ENCODE results near the gene TP53RK. TPM values are rescaled to one million over a fixed set of nuclear protein-coding genes. Genes with fewer than 3 reads are reported as not detected.

TP53RK gene
- total RNA-seq, 4 donors from 2014 or later, result 20.2 to 49.6 (median 36.1) TPM

GRCh38 chr20:46646122-46646521, 43.1 kb downstream of the TP53RK start:
- no peaks in the 10 kb centered on the region for H3K36me3 ChIP-seq
- H3K27me3 ChIP-seq, result no peaks in the 10 kb centered on the region
- no peak for DNase-seq
- TF ChIP-seq CTCF (IDR thresholded peaks at IDR 0.05), result no peak
- no peak for TF ChIP-seq POLR2A (IDR thresholded peaks at IDR 0.05)
- 70 to 71% methylated on average over 4 of the region's 4 CpGs for WGBS, 2 donors
- H3K4me1 ChIP-seq, result no peaks in the 10 kb centered on the region
- intact Hi-C loops (cut with DNase I), result no loop called here
- no peaks in the 10 kb centered on the region for H3K9me3 ChIP-seq
- no peak overlapping the region for H3K4me3 ChIP-seq (replicated peaks in 1 of 3)
- no peak overlapping the region for H3K27ac ChIP-seq

GRCh38 chr20:46644733-46645132, 44.5 kb downstream of the TP53RK start:
- Histone ChIP-seq H3K4me1 (no peaks in the 10 kb centered on the region), H3K27ac (no peak overlapping the region), H3K4me3 (replicated peaks in 1 of 3) (no peak overlapping the region), H3K9me3 (no peaks in the 10 kb centered on the region), H3K27me3 (no peaks in the 10 kb centered on the region), H3K36me3 (no peaks in the 10 kb centered on the region)
- no peak for TF ChIP-seq CTCF (IDR thresholded peaks at IDR 0.05)
- no peak for TF ChIP-seq POLR2A (IDR thresholded peaks at IDR 0.05)
- DNase-seq, result no peak
- intact Hi-C loops (cut with DNase I), result no loop called here
- WGBS, 2 donors, result 80 to 100% methylated on average over 1 of the region's 1 CpG

- no peak for TF ChIP-seq POLR2A (IDR thresholded peaks at IDR 0.05)
- TF ChIP-seq CTCF (IDR thresholded peaks at IDR 0.05), result no peak
- Histone ChIP-seq H3K4me3 (replicated peaks in 1 of 3) (no peak overlapping the region), H3K27ac (no peak overlapping the region), H3K9me3 (no peaks in the 10 kb centered on the region), H3K36me3 (no peaks in the 10 kb centered on the region), H3K4me1 (no peaks in the 10 kb centered on the region), H3K27me3 (no peaks in the 10 kb centered on the region)
- 96 to 97% methylated on average over 3 of the region's 3 CpGs for WGBS, 2 donors
- no peak for DNase-seq
- intact Hi-C loops (cut with DNase I), result no loop called here
Measured at GRCh38 chr20:46644160-46644559, 45.1 kb downstream of the TP53RK start.

- Histone ChIP-seq H3K27me3 (no peaks in the 10 kb centered on the region), H3K27ac (no peak overlapping the region), H3K36me3 (no peaks in the 10 kb centered on the region), H3K4me1 (no peaks in the 10 kb centered on the region), H3K9me3 (no peaks in the 10 kb centered on the region), H3K4me3 (replicated peaks in 1 of 3) (no peak overlapping the region)
- TF ChIP-seq POLR2A (IDR thresholded peaks at IDR 0.05) (no peak), CTCF (IDR thresholded peaks at IDR 0.05) (no peak)
- intact Hi-C loops (cut with DNase I), result no loop called here
- 86 to 88% methylated on average over 5 of the region's 5 CpGs for WGBS, 2 donors
- DNase-seq, result no peak
Measured at GRCh38 chr20:46642969-46643343, 46.3 kb downstream of the TP53RK start.

GRCh38 chr20:46642265-46642968, 46.8 kb downstream of the TP53RK start:
- Histone ChIP-seq H3K4me1 (no peaks in the 10 kb centered on the region), H3K9me3 (no peaks in the 10 kb centered on the region), H3K36me3 (no peaks in the 10 kb centered on the region), H3K4me3 (replicated peaks in 1 of 3) (no peak overlapping the region), H3K27me3 (no peaks in the 10 kb centered on the region), H3K27ac (no peak overlapping the region)
- 92% methylated on average over 12 of the region's 12 CpGs for WGBS, 2 donors
- TF ChIP-seq CTCF (IDR thresholded peaks at IDR 0.05) (no peak), POLR2A (IDR thresholded peaks at IDR 0.05) (no peak)
- DNase-seq, result no peak
- intact Hi-C loops (cut with DNase I), result no loop called here
